Endothelial cell of umbilical vein (primary cell): Measurements from ENCODE around the gene RNF19B.

Source experiments
- POLR2AphosphoS5 ChIP-seq: IDR thresholded peaks from 2 replicates; pipeline ENCODE4 v1.6.1; 2012; ENCODE audit warnings: low read depth, mild to moderate bottlenecking, control low read depth, low read length, moderate library complexity; ENCODE audit not compliant: insufficient read depth
- TF ChIP-seq, protein P1 (sequence below), 2 donors: IDR thresholded peaks; 1 replicate in 1 of 2; 2 replicates in 1 of 2; pipeline ENCODE4 v1.5.1; 2011; ENCODE audit warnings: low read length in 2 of 2, mild to moderate bottlenecking in 2 of 2, moderate library complexity in 2 of 2, control low read depth in 1 of 2, inconsistent platforms in 1 of 2, low read depth in 1 of 2; ENCODE audit not compliant: insufficient read depth in 1 of 2; ENCODE audit errors: extremely low read depth in 1 of 2

DNA sequence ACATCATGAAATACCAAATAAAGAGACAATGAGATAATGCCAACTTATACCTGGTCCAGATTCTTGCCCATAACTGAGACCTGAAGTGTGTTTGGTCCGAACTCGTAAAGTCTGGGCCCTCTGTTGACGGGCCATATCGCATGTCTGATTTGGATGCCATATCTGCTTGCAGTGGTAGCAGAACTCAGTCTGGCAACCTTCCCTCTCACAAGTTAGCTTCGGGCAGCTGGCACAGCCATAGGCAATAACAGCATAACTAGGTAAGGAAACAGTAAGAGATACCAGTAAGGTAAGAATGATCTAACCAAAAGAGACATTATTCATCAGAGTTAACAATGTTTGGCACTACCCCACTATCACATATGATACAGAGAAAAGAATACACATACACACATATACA is 15.1 kb downstream of the RNF19B start:
- TF ChIP-seq POLR2AphosphoS5 = no peak
- TF ChIP-seq, protein P1, sequence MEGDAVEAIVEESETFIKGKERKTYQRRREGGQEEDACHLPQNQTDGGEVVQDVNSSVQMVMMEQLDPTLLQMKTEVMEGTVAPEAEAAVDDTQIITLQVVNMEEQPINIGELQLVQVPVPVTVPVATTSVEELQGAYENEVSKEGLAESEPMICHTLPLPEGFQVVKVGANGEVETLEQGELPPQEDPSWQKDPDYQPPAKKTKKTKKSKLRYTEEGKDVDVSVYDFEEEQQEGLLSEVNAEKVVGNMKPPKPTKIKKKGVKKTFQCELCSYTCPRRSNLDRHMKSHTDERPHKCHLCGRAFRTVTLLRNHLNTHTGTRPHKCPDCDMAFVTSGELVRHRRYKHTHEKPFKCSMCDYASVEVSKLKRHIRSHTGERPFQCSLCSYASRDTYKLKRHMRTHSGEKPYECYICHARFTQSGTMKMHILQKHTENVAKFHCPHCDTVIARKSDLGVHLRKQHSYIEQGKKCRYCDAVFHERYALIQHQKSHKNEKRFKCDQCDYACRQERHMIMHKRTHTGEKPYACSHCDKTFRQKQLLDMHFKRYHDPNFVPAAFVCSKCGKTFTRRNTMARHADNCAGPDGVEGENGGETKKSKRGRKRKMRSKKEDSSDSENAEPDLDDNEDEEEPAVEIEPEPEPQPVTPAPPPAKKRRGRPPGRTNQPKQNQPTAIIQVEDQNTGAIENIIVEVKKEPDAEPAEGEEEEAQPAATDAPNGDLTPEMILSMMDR (IDR thresholded peaks at IDR 0.05; ENCODE audit: extremely low read depth in 1 of 2, insufficient read depth in 1 of 2, low read depth in 1 of 2, low read length in 2 of 2) = no peak
